Astrocyte (in vitro differentiated cells and primary cell): Measurements from ENCODE around the gene ENTHD1.

Experiments used
- EZH2 ChIP-seq: IDR thresholded peaks from 2 replicates; pipeline ENCODE4 v1.6.1; 2012; ENCODE audit warnings: mild to moderate bottlenecking, low read length, inconsistent platforms; ENCODE audit not compliant: insufficient read depth
- TF ChIP-seq, protein P1 (sequence below): IDR thresholded peaks from 2 replicates; pipeline ENCODE4 v1.5.1; 2011; ENCODE audit warnings: low read depth, mild to moderate bottlenecking, inconsistent platforms, low read length, moderate library complexity; ENCODE audit not compliant: insufficient read depth

- TF ChIP-seq, protein P1, sequence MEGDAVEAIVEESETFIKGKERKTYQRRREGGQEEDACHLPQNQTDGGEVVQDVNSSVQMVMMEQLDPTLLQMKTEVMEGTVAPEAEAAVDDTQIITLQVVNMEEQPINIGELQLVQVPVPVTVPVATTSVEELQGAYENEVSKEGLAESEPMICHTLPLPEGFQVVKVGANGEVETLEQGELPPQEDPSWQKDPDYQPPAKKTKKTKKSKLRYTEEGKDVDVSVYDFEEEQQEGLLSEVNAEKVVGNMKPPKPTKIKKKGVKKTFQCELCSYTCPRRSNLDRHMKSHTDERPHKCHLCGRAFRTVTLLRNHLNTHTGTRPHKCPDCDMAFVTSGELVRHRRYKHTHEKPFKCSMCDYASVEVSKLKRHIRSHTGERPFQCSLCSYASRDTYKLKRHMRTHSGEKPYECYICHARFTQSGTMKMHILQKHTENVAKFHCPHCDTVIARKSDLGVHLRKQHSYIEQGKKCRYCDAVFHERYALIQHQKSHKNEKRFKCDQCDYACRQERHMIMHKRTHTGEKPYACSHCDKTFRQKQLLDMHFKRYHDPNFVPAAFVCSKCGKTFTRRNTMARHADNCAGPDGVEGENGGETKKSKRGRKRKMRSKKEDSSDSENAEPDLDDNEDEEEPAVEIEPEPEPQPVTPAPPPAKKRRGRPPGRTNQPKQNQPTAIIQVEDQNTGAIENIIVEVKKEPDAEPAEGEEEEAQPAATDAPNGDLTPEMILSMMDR, result no peak
- no peak for TF ChIP-seq EZH2
These were observed 35.3 kb upstream of the ENTHD1 start for GRCh38 chr22:39928536-39929520.
